Nephron progenitor cell (in vitro differentiated cells): ENCODE data around the gene HIVEP3.

Experiments
- DNase-seq: peaks from one replicate; pipeline ENCODE4 v3.0.0; 2021
- H3K27ac Mint-ChIP-seq: 2 replicates; pipeline ENCODE4 v1.8.0; 2021; ENCODE audit warnings: mild to moderate bottlenecking, moderate library complexity, mixed read lengths
- H3K27me3 Mint-ChIP-seq: 2 replicates; pipeline ENCODE4 v1.8.0; 2021; ENCODE audit warnings: mild to moderate bottlenecking, low read depth, mixed read lengths; ENCODE audit not compliant: poor library complexity
- H3K36me3 Mint-ChIP-seq: 2 replicates; pipeline ENCODE4 v1.8.0; 2021; ENCODE audit warnings: low read depth, mixed read lengths
- H3K4me1 Mint-ChIP-seq: 2 replicates; pipeline ENCODE4 v1.8.0; 2021; ENCODE audit warnings: mixed read lengths
- H3K4me3 Mint-ChIP-seq: 2 replicates; pipeline ENCODE4 v1.8.0; 2021; ENCODE audit warnings: mild to moderate bottlenecking, moderate library complexity, mixed read lengths
- H3K9me3 Mint-ChIP-seq: 2 replicates; pipeline ENCODE4 v1.8.0; 2021; ENCODE audit warnings: mild to moderate bottlenecking, moderate library complexity, mixed read lengths
- CTCF ChIP-seq: fragments of 200-600 bp; sonication (generic); IDR thresholded peaks from 2 replicates; pipeline ENCODE4 v1.5.0; 2021; ENCODE audit warnings: antibody characterized with exemption

HIVEP3 gene

GRCh38 chr1:41880950-41881885 lies 37.5 kb downstream of the HIVEP3 start:
- Mint-ChIP-seq H3K27ac (no peak overlapping the region), H3K9me3 (no peaks in the 10 kb centered on the region), H3K4me3 (no peak overlapping the region), H3K36me3 (no peaks in the 10 kb centered on the region), H3K27me3 (peaks cover 5% of the 10 kb centered on the region), H3K4me1 (peaks cover 9% of the 10 kb centered on the region)
- no peak for DNase-seq
- no peak for TF ChIP-seq CTCF

DNA sequence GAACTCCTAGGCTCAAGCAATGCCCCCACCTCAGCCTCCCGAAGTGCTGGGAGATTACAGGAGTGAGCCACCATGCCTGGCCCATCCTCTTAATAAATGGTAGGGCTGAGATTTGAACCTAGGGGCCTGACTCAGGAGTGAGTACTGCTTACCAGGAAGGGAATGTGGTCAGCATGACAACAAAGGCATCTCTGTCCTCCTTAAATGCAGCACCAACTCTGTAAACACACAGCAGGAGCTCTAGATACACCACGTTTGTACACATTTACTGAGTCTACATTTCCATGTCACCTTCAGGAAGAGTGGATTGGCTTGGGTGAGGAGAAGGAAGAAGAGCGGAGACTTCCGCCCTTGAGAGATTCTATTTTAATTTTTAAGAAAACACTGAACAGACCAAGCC lies 38.5 kb downstream of the HIVEP3 start:
- no peak overlapping the region for H3K27ac Mint-ChIP-seq
- no peak for TF ChIP-seq CTCF
- no peak overlapping the region for H3K4me3 Mint-ChIP-seq
- peaks cover 7% of the 10 kb centered on the region for H3K27me3 Mint-ChIP-seq
- H3K9me3 Mint-ChIP-seq = no peaks in the 10 kb centered on the region
- H3K4me1 Mint-ChIP-seq = peaks cover 16% of the 10 kb centered on the region
- H3K36me3 Mint-ChIP-seq = no peaks in the 10 kb centered on the region
- DNase-seq = no peak

DNA sequence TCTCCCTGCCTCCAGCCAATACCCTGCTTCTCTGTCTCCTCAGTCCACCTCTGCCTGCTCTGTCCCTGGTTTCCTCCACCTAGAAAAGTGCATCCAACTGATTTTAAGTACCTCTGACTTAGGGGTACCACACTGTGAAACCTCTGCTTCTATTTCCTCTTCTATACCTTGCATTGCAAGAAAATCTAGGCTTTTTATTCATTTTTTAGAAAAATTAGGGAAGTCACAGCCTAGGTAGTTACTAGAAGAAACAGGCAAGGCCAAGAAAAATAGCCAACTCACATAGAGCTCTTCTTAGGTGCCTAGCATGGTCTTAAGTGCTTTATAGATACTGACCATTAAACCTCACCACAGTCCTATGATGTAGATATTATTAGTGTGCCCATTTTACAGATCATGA lies 39.1 kb downstream of the HIVEP3 start:
- Mint-ChIP-seq H3K4me1 (peaks cover 23% of the 10 kb centered on the region), H3K27ac (no peak overlapping the region), H3K9me3 (no peaks in the 10 kb centered on the region), H3K36me3 (no peaks in the 10 kb centered on the region), H3K4me3 (no peak overlapping the region), H3K27me3 (peaks cover 7% of the 10 kb centered on the region)
- no peak for TF ChIP-seq CTCF
- no peak for DNase-seq

GRCh38 chr1:41878911-41879310 lies 39.8 kb downstream of the HIVEP3 start:
- H3K9me3 Mint-ChIP-seq = no peaks in the 10 kb centered on the region
- no peak overlapping the region for H3K27ac Mint-ChIP-seq
- H3K27me3 Mint-ChIP-seq = peaks cover 7% of the 10 kb centered on the region
- DNase-seq = no peak
- no peak for TF ChIP-seq CTCF
- H3K36me3 Mint-ChIP-seq = no peaks in the 10 kb centered on the region
- H3K4me1 Mint-ChIP-seq = peaks cover 30% of the 10 kb centered on the region
- no peak overlapping the region for H3K4me3 Mint-ChIP-seq

DNA sequence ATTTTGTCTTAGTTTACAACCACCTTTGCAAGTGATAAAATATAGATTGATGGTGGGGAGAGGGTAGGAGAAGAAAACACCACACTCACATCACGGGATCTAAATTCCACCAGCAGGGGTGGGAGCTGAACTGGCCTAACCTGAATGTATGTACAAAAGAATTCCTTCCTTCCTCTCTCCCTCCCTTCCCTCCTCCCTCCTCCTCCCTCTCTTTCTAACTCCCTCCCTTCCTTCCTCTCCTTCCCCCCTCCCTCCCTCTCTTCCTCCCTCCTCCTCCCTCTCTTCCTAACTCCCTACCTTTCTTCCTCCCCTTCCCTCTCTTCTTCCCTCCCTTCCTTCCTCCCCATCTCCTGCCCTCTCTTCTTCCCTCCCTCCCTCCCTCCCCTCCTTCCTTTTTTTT lies 40.2 kb downstream of the HIVEP3 start:
- H3K27ac Mint-ChIP-seq = no peak overlapping the region
- H3K9me3 Mint-ChIP-seq = no peaks in the 10 kb centered on the region
- no peak for DNase-seq
- H3K27me3 Mint-ChIP-seq = peaks cover 5% of the 10 kb centered on the region
- H3K4me1 Mint-ChIP-seq = peaks cover 31% of the 10 kb centered on the region
- no peak overlapping the region for H3K4me3 Mint-ChIP-seq
- TF ChIP-seq CTCF = no peak
- no peaks in the 10 kb centered on the region for H3K36me3 Mint-ChIP-seq
